Skeletal muscle cell (primary cell): ENCODE results near the gene EIF4ENIF1.
"Not testable (repeated sequence)": the region's sequence is repeated elsewhere in the genome, so short reads cannot be mapped to it uniquely, and the experiment has no call there.

ENCODE experiments used
- DNase-seq: peaks from one replicate; pipeline ENCODE4 v3.0.0-alpha.2; 2010; ENCODE audit warnings: low read depth
- H3K4me3 ChIP-seq: 2 replicates; pipeline ENCODE4 v1.5.1; 2011; ENCODE audit warnings: low read depth, mild to moderate bottlenecking, control low read depth, low read length, moderate library complexity

Gene EIF4ENIF1

GRCh38 chr22:31489632-31490495 is at the start of gene EIF4ENIF1:
TSS of gene EIF4ENIF1 (minus strand) at chr22:31489842. CDS start at chr22:31488718, 1,124 bp downstream.
- DNase-seq: peak; percentile 67
- peak within 1 kb of the TSS; percentile 87 for H3K4me3 ChIP-seq

- H3K4me3 ChIP-seq: no peak overlapping the region
- no peak for DNase-seq
Measured at GRCh38 chr22:31538815-31539214, 49.2 kb upstream of the EIF4ENIF1 start.

GRCh38 chr22:31537019-31537535 is 47.4 kb upstream of the EIF4ENIF1 start:
- no peak for DNase-seq
- H3K4me3 ChIP-seq: no peak overlapping the region

- H3K4me3 ChIP-seq: no peak overlapping the region
- no peak for DNase-seq
Measured at GRCh38 chr22:31533374-31533773, 43.7 kb upstream of the EIF4ENIF1 start.

GRCh38 chr22:31532060-31532459 is 42.4 kb upstream of the EIF4ENIF1 start:
- no peak overlapping the region for H3K4me3 ChIP-seq
- no peak for DNase-seq

- H3K4me3 ChIP-seq: no peak overlapping the region
- peak; percentile 5 for DNase-seq
Measured at GRCh38 chr22:31530823-31531195, 41.2 kb upstream of the EIF4ENIF1 start.

- DNase-seq: no peak
- H3K4me3 ChIP-seq: no peak overlapping the region
Measured at GRCh38 chr22:31526270-31526669, 36.6 kb upstream of the EIF4ENIF1 start.

GRCh38 chr22:31524132-31524531 is 34.5 kb upstream of the EIF4ENIF1 start:
- DNase-seq, H3K4me3 ChIP-seq: not testable (repeated sequence)

- no peak overlapping the region for H3K4me3 ChIP-seq
- DNase-seq: no peak
Measured at GRCh38 chr22:31520051-31520450, 30.4 kb upstream of the EIF4ENIF1 start.

- DNase-seq: no peak
- no peak overlapping the region for H3K4me3 ChIP-seq
Measured at GRCh38 chr22:31509061-31509762, 19.6 kb upstream of the EIF4ENIF1 start.

- DNase-seq: no peak
- H3K4me3 ChIP-seq: no peak overlapping the region
Measured at GRCh38 chr22:31508536-31508935, 18.9 kb upstream of the EIF4ENIF1 start.

- not testable (repeated sequence) for DNase-seq, H3K4me3 ChIP-seq
Measured at GRCh38 chr22:31507517-31507916, 17.9 kb upstream of the EIF4ENIF1 start.

GRCh38 chr22:31504282-31504681 is 14.6 kb upstream of the EIF4ENIF1 start:
- no peak for DNase-seq
- H3K4me3 ChIP-seq: no peak overlapping the region

- H3K4me3 ChIP-seq: no peak overlapping the region
- DNase-seq: no peak
Measured at GRCh38 chr22:31503211-31503964, 13.7 kb upstream of the EIF4ENIF1 start.

GRCh38 chr22:31501738-31502137 is 12.1 kb upstream of the EIF4ENIF1 start:
- DNase-seq: no peak
- no peak overlapping the region for H3K4me3 ChIP-seq

- peak overlapping the region; percentile 89 for H3K4me3 ChIP-seq
- DNase-seq: no peak
Measured at GRCh38 chr22:31497148-31497938, 7.7 kb upstream of the EIF4ENIF1 start.

GRCh38 chr22:31496735-31497146 is 7.1 kb upstream of the EIF4ENIF1 start:
- no peak for DNase-seq
- peak overlapping the region; percentile 89 for H3K4me3 ChIP-seq

GRCh38 chr22:31496007-31496734 is 6.5 kb upstream of the EIF4ENIF1 start, which contains the start of gene SFI1:
TSS of gene SFI1 (plus strand) at chr22:31496536. CDS start at chr22:31508285, 11,749 bp downstream.
- peak; percentile 57 for DNase-seq

More at GRCh38 chr22:31496007-31496734, 6.5 kb upstream of the EIF4ENIF1 start, which contains the start of gene SFI1:
- peak within 1 kb of the TSS; percentile 89 for H3K4me3 ChIP-seq
